ENCODE results near the gene RANBP17. TPM values are rescaled to one million over a fixed set of nuclear protein-coding genes. Genes with fewer than 3 reads are reported as not detected.
A peak's percentile ranks its signal among the peaks of the same experiment; 100 is the strongest.
"Not testable (repeated sequence)": the region's sequence is repeated elsewhere in the genome, so short reads cannot be mapped to it uniquely, and the experiment has no call there.

Gene RANBP17
- total RNA-seq, 1 experiment from 2014 or later: 3.7 TPM

DNA sequence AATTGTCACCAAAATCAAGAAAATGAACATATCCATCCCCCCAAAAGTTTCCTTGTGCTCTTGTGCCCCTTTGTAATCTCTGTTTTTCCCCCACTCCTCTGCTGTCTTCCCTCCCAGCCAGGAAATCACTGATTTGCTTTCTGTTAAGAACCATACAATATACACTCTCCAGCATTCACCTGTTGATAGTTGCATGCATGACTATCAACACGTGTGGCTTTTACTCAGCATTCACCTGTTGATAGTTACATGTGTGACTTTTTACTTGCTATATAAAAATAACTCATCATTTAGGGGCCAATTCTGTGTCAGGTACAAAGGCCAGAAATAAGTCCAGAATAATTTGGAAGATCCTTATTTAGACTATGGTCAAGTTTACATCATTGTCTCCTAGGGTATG is 6.0 kb downstream of the RANBP17 start:
- DNase-seq (ENCODE audit: low spot score): no peak

DNA sequence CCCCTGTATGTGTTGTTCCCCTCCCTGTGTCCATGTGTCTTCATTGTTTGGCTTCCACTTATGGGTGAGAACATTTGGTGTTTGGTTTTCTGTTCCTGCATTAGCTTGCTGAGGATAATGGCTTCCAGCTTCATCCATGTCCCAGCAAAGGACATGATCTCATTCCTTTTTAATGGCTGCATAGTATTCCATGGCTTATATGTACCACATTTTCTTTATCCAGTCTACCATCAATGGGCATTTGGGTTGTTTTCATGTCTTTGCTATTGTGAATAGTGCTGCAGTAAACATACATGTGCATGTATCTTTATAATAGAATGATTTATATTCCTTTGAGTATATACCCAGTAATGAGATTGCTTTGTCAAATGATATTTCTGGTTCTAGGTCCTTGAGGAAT is 8.6 kb downstream of the RANBP17 start:
- DNase-seq (ENCODE audit: low spot score): not testable (repeated sequence)

DNA sequence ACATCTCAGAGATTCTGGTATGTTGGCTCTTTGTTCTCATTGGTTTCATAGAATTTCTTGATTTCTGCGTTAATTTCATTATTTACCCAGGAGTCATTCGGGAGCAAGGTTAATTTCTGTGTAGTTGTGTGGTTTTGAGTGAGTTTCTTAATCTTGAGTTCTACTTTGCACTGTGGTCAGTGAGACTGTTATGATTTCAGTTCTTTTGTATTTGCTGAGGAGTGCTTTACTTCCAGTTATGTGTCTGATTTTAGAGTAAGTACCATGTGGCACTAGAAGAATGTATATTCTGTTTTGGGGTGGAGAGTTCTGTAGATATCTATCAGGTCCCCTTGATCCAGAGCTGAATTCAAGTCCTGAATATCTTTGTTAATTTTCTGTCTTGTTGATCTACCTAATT is 12.2 kb downstream of the RANBP17 start:
- no peak for DNase-seq (ENCODE audit: low spot score)

DNA sequence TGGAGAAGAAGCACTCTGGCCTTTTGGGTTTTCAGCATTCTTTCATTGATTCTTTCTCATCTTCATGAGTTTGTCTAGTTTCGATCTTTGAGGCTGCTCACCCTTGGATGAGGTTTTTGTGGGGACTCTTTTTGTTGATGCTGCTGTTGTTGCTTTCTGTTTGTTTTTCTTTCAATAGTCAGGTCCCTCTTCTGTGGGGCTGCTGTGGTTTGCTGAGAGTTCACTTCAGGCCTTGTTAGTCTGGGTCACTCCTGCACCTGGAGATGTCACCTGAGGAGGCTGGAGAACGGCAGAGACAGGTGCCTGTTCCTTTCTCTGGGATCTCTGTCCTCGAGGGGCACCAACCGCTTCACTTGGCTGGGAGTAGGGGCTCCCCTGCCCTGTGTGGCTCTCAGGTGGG is 14.0 kb downstream of the RANBP17 start:
- no peak for DNase-seq (ENCODE audit: low spot score)

DNA sequence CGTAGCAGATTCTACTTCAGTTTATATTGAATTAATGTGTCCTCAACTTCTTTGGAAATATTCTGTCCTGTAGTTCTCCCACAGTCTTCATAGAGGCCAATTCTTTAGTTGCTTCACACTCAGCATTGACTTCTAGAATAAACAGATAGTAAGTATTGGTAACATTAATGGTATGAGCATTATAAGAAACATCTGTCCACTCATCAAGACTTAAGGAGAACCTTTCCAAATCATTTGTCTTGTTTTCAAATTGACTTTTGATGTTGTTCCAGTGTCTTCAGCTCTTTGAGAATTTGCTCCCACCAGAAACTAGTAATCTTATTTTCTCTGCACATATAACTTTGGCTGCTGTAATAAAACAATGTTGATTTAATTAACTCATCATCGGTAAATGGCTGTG is 18.3 kb downstream of the RANBP17 start:
- no peak for DNase-seq (ENCODE audit: low spot score)

DNA sequence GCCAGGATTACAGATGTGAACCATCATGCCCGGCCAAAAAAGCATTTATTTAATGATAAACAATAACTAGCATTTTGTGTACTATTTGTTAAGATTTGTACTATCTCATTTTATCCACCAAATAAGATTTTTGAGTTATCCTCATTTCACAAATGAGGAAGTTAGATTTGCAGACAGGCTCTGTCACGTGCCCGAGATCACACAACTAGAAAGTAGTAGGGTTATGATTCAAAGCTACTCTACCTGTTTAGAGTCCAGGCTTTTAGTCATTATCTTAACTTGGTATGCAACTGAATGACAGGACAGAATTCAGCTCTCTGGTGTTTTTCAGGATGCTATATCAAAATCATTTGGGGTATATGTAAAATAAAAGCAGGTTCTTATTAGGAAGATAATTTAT is 20.5 kb downstream of the RANBP17 start:
- DNase-seq (ENCODE audit: low spot score): no peak

DNA sequence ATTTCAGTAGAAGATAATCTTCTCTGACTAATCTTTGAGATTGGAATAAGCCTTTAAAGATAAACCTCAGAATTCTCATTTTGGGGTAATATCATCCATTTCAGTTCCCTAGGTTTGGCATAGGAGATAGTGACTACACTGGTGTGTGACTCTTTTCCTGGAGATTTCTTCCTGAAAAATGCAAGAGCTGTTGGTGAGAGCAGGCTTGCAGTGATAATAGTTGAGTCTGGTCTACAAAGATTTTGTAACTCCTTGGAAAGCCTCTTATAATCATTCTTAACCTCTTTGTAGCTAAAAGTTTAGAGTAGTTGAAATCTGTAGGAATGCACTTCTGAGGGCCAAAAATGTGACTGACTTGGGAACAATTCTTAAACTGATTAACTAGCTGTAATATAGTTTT is 23.4 kb downstream of the RANBP17 start:
- no peak for DNase-seq (ENCODE audit: low spot score)

DNA sequence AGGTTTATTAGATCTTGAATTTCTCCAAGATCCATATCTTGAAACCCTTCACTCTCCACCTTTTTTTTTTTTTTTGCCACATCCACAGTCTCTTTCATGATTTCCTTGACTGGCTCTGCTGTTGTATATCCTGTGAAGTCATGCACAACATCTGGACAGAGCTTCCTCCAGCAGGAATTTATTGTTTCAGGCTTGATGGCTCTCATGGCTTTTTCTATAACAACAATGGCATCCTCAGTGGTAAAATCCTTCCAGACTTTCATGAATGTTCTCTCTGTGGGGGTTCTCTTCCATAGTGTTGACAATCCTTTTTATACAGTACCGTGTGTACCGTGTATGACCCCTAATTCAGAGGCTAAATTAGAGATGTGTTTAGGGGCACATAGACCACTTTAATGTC is 24.0 kb downstream of the RANBP17 start:
- no peak for DNase-seq (ENCODE audit: low spot score)

DNA sequence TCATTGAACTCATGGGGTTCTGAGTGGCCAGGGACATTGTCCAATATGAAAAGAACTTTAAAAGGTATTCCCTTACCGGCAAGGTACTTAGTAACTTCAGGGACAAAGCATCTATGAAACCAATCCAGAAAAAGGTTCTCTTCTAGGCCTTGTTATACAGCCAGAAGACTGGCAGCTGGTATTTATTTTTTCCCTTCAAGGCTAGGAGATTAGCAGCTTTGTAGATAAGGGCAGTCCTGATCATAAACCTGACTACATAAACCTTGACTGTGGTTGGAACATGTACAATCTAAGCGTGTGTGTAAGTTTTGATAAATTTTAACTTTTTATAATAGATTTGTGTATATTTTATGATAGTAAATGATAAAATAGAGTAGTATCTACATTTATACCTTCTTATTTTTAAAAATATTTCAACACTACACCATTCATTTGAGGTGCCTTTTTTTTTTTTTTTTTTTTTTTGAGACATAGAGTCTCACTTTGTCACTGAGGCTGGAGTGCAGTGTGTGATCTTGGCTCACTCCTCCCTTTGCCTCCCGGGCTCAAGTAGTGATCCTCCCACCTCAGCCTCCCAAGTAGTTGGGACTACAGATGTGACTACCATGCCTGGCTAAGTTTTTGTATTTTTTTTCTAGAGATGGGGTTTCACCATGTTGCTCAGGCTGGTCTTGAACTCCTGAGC is 24.5 kb downstream of the RANBP17 start:
- no peak for DNase-seq (ENCODE audit: low spot score)

DNA sequence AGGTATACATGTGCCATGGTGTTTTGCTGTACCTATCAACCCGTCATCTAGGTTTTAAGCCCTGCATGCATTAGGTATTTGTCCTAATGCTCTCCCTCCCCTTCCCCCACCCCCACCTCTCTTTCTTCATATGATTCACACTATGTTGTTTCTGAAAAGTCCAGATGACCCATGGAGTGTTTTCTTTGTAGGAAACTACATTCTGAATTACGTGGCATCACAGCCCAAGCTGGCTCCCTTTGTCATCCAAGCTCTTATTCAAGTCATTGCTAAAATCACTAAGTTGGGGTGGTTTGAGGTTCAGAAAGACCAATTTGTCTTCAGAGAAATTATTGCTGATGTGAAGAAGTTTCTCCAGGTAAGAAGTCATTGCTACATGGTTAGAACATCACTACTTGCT is 30.4 kb downstream of the RANBP17 start:
- no peak for DNase-seq (ENCODE audit: low spot score)

DNA sequence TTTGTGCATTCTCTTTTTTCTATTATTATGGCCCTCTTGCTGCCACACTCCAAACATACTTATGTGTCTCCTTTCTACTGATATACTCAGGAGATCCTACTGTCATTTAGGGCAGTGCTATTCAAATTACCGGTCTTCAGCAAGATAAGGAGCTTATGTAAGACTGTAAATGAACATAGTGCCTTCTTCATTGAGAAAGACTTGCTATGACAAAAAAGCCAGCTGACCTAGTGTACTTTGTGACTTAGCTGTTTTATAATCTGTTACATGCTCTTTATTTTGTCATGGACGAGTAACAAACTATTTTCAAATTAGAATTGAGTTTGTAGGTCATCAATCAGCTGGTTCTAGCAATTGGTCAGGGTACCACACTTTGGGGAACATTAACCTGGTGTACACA is 32.8 kb downstream of the RANBP17 start:
- DNase-seq (ENCODE audit: low spot score): no peak

DNA sequence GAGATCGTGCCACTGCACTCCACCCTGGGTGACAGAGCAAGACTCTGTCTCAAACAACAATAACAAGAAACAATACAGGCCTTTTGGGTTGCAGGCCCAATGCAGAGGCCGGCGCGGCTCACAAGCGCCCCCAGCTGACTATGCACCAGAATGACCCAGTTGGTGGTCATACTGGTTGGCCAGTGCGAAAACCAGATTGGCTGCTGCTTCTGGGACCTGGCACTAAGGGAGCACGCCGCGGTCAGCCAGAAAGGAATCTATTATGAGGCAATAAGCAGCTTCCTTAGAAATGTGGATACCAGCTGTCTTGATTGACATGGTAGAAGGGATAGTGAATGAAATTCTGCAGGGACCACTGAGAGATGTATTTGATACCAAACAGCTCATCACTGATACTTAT is 35.0 kb downstream of the RANBP17 start:
- DNase-seq (ENCODE audit: low spot score): no peak

DNA sequence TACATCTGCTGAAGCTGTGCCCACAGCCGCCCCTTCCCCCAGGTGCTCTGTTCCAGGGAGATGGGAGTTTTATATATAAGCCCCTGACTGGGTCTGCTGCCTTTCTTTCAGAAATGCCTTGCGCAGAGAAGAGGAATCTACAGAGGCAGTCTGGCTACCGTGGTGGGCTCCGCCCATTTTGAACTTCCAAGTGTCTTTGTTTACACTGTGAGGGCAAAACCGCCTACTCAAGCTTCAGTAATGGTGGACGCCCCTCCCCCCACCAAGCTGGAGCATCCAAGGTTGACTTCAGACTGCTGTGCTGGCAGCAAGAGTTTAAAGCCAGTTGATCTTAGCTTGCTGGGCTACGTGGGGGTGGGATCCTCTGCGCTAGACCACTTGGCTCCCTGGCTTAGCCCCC is 41.3 kb downstream of the RANBP17 start:
- no peak for DNase-seq (ENCODE audit: low spot score)

DNA sequence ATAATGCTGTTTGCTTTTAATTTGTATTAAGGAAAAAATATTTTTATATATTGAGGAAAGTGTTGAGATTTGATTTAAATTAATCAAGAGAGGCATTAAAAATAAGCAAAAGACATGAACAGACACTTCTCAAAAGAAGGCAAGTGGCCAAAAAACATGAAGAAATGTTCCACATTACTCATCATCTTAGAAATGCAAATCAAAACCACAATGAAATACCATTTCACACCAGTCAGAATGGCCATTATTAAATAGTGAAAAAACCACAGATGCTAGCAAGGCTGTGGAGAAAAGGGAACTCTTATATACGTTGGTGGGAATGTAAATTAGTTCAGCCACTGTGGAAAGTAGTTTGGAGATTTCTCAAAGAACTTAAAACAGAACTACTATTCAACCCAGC is 45.9 kb downstream of the RANBP17 start:
- no peak for DNase-seq (ENCODE audit: low spot score)

DNA sequence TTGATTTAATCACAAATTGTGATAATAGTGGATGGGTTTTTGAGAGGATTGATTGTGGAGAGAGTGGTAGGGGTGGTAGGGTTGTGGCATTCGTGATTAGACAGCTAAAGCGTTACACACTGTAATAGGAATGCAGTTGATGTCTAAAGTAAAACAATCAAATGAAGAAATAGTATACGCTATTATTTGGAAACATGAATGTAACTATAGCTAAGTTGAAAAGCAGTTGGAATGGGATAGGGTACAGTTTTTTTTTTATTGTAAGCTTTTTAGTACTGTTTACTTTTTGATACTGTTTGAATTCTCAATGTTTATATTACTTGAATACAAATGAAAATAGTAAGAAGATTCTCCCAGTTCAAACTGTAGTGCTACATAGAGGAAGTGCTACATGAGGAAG is 51.8 kb downstream of the RANBP17 start:
- DNase-seq (ENCODE audit: low spot score): no peak

DNA sequence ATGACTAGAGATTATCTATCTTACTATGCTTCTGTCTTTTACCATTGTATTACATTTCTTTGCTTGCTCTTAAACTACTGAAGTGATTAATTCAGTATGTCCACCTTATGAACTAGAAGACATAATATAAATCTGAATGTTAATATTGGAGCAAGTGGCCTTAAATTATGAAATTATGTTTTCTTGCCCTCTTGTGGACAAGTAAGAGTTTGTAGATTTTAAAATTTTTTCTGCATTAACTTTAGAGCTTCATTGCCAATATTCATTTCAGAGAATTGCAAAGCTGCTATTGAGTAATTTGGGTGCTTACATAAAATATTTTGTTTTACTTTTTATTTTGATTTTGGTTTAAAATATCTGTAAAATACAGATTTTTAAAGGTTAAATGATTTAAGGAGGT is 55.3 kb downstream of the RANBP17 start:
- DNase-seq (ENCODE audit: low spot score): peak; percentile 16

DNA sequence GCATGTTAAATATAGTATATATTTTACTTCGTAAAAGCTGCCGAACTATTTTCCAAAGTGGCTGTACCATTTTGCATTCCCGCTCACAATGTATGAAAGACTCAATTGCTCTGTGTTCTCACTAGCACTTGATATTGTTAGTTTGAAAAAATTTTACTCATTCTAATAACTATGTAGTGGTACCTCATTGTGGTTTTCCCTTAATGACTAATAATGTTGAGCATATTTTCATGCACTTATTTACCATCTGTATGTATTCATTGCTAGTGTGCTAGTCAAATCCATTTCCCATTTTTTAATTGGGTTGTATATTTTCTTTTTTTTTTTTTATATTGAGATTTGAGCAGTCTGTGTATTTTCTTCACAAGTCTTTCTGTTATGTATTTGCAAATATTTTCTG is 58.4 kb downstream of the RANBP17 start:
- DNase-seq (ENCODE audit: low spot score): no peak

DNA sequence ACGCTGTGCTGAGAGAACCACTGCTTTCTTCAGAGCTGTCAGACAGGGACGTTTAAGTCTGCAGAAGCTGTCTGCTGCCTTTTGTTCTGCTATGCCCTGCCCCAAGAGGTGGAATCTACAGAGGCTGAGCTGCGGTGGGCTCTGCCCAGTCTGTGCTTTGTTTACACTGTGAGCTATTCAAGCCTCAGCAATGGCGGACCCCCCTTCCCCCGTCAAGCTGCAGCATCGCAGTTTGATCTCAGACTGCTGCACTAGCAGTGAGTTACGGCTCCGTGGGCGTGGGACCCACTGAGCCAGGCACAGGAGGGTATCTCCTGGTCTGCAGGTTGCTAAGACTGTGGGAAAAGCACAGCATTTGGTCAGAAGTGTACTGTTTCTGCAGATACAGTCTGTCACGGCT is 60.5 kb downstream of the RANBP17 start:
- DNase-seq (ENCODE audit: low spot score): not testable (repeated sequence)

DNA sequence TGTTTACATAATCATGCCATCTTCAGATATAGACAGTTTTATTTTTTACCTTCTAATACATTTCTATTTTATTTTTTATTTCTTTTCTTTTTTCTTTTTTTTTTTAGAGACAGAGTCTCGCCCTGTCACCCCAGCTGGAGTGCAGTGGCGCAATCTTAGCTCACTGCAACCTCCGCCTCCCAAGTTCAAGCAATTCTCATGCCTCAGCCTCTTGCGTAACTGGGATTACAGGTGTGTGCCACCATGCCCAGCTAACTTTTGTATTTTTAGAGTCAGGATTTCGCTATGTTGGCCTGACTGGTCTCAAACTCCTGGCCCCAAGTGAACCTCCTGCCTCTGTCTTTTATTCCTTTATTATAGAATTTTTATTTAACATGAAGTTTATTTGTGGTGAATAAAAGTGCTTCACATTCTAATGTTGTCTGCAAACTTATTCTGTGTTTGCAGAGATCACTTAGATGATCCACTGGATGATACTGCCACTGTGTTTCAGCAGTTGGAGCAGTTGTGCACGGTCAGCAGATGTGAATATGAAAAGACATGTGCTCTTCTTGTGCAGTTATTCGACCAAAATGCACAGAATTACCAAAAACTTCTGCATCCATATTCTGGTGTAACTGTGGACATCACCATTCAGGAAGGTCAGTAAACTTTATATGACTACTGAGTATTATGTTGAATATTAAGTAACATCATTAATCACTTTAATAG is 62.2 kb downstream of the RANBP17 start:
- no peak for DNase-seq (ENCODE audit: low spot score)

DNA sequence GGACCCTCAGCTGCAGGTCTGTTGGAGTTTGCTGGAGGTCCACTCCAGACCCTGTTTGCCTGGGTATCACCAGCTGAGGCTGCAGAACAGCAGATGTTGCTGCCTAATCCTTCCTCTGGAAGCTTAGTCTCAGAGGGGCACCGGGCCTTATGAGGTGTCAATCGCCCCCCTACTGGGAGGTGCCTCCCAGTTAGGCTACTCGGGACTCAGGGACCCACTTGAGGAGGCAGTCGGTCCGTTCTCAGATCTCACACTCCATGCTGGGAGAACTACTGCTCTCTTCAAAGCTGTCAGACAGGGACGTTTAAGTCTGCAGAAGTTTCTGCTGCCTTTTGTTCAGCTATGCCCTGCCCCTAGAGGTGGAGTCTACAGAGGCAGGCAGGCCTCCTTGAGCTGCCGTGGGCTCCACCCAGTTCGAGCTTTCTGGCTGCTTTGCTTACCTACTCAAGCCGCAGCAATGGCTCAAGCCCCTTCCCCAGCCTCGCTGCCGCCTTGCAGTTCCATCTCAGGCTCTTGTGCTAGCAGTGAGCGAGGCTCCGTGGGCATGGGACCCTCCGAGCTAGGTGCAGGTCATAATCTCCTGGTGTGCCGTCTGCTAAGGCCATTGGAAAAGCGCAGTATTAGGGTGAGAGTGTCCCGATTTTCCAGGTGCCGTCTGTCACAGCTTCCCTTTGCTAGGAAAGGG is 73.9 kb downstream of the RANBP17 start:
- DNase-seq (ENCODE audit: low spot score): not testable (repeated sequence)

DNA sequence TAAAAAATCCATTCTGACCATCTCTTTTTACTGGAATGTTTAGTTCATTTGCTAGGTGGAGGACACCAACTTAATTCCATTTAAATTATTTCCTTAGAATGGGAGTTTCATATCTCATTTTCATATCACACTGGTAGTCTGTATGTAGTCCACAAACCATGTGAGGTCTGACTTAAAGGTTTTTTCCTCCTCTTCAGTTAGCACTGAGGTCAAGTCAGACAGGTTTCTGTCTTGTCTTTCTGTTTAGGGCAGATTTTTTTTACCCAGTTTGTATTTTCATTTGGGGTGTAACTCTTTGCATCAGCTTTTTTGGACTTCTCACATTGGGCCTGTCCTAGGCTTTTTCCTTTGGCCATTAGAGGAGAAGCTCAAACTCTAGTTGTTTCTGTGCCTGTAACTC is 75.3 kb downstream of the RANBP17 start:
- DNase-seq (ENCODE audit: low spot score): no peak

DNA sequence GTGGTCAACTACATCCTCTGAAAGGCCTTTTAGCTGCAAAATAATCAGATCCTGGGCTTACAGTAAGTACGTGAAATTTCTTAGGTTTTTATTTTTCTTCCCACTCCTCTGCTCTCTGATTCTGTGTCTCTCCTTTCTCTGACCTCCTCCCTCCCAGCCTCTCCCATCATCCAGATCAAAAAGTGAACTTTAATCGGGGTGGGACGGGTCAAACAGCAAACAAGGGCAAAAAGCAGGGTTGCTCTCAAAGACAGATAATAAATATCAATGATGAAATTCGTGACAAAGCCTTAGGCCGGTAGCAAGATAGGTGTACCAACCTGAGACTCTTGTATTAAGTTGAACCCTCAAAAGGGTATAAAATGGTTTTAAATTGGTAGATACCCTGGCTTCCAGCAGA is 76.1 kb downstream of the RANBP17 start:
- DNase-seq (ENCODE audit: low spot score): no peak

DNA sequence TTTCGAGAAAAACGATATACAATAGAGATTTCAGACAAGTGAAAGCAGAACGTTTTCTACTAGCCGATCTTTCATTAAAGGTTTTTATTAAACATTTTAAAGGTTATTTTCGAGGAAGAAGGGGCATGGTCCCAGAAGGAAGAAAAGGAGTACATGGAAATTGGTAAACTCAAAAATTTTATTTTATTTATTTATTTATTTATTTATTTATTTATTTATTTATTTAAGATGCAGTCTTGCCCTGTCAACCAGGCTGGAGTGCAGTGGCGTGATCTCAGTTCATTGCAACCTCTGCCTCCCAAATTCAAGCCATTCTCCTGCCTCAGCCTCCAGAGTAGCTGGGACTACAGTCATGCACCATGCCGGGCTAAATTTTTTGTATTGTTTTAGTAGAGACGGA is 77.4 kb downstream of the RANBP17 start:
- DNase-seq (ENCODE audit: low spot score): no peak
